ENCODE results near the gene ZNF121.

DNA sequence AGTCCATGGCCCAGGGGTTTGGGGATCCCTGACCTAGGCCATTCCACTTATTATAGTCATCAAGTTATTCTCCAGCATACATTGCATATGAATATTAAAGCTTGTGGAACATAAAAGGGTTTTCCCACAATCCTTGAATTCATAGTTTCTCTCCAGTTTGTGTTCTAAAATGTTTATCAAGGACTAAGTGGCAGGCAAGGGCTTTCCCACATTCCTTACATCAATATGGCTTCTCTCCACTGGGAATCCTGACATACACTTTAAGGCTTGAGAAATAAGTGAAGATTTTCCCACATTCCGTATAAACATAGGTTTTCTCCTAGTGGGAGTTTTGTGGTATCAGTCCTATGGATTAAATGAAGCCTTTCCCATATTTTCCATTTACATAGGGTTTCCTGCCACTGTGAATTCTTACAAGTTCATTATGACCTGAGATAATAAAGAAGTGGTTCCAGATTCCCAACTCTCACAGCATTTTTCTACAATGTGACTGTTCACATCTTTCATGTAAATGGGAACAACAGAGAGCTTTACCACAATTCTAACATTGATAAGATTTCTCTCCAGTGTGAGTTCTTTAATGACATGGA is 60.3 kb downstream of the ZNF121 start:
- TF ChIP-seq, protein P1, sequence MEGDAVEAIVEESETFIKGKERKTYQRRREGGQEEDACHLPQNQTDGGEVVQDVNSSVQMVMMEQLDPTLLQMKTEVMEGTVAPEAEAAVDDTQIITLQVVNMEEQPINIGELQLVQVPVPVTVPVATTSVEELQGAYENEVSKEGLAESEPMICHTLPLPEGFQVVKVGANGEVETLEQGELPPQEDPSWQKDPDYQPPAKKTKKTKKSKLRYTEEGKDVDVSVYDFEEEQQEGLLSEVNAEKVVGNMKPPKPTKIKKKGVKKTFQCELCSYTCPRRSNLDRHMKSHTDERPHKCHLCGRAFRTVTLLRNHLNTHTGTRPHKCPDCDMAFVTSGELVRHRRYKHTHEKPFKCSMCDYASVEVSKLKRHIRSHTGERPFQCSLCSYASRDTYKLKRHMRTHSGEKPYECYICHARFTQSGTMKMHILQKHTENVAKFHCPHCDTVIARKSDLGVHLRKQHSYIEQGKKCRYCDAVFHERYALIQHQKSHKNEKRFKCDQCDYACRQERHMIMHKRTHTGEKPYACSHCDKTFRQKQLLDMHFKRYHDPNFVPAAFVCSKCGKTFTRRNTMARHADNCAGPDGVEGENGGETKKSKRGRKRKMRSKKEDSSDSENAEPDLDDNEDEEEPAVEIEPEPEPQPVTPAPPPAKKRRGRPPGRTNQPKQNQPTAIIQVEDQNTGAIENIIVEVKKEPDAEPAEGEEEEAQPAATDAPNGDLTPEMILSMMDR (conservative IDR thresholded peaks at IDR 0.05; ENCODE audit: low read length), result no peak
- no peak for TF ChIP-seq EZH2phosphoT487 (IDR thresholded peaks at IDR 0.05; ENCODE audit: borderline replicate concordance, low read depth, low read length)
